ENCODE results near the gene CDH20.

CDH20 gene

DNA sequence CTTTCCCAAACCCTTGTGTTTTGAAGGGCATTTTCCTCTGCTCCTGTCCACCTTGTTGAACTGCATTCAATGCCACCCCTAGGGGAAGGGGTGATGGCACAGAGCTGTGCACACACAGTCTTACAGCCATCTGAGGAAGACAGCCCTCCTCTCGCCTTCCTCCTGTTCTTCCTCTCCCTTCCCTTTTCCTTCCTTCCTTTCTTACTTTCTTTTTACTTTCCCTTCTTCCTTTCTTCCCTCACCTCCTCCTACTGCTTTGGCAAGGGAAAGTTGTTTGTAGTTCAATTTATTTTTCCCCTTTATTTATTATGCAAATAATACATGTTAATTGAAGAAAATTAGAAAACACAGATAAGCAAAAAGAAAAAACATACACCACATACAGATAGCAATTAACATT lies 99.4 kb downstream of the CDH20 start:
- DNase-seq = no peak

DNA sequence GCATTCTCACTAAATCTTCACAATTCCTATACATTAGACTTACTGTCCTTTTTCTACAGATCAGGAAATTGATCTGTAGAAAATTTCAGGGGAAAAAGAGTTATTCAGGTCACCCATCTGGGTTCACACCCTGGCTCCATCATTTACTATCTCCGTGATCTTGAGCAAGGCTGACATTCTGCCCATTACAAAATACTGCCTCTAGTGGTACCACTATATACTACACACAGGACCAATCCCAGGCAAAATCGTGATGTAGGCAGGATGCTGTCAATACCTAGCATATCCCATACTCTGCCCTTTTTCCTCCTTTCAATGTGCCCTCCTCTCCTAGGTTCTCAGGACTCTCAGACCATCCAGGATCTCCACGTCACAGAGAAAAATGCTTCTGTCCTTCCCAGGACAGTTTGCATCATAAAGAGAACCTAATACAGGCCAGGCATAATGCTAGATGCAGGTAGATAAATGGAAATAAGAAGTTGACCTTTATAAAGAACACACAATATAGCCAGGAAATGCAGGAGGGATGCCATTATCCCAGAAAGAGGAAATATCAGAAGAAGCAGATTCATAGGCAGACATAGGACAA lies 101.9 kb downstream of the CDH20 start:
- no peak for DNase-seq

DNA sequence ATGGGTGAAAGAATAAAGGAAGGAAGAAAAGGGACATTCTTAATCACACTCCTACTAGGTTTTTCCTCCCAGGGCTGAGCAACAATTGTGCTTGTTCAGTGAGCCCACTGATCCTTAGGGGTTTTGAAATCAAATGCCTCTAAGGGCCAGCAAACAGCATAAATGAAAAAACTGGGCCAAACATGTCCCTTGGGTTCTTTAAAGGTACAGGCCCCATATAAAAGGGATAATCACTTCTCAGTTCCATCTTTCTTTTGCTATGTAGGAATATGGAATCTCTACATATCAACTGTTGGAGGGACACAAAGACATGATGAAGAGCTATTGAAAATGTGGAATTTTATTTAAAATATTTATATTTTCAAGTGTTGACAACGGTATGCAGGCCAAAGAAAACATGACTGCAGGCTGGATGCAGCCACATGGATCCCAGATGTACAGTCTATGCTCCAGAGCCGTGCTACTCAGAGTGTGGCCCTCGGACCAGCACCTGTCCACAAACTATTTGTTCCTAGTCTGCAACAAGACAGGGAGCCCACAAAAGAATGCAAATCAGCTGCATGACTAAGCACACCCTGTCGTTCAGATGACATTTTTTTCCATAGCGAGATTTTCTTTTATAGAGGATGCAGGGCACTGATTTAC lies 110.0 kb downstream of the CDH20 start:
- no peak for DNase-seq

DNA sequence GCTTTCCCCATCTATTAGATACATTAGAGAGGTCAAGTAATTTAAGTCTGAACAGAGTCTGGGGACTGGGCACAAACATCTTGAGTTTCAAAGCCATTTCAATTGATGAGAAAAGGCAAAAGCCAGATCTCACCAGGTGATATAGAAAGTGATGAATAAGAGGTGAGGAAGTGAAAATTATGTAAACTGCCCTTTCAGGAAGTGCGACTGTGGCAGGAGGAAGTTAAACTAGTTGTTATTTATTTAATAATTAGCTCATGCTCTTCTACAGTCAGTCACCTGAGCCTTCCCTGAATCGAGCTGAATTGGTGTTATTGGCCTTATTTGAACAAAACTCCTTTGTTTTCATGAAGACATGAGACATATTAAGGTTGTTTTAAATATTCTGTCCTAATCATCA lies 115.1 kb downstream of the CDH20 start:
- DNase-seq = no peak

DNA sequence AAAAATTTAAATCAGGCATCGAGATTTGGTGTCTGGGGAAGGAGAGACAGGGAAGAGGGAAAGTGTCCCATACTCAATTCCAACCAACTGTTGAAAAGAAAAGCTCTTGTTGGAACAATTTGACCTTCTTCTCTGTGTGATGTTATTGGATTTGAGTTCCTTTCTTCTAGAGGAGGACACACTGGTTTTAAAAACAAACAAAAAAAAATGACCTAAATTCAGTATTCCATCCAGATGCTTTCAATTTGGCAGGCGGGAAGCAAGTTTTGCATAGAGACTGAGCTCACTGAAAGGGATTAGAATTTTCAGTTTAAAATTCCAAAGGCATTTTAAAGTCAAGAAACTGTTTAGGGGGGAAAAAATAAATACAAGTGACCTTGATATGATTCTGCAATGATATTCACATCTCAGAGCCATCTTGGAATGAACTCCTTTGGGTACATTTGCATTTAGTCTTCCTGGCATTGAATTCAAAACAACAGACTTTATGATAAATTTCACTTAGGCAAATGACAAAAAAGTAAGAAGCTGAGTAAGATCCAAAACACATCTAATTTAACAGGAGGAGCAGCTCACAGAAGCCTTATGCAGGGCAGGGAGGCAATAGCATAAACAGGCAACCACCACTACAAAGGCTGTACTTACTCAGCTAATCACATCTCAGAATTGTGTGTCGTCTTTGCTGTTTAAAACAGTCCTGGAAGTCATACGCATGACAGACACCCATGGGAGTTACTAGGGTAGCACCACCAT lies 126.8 kb downstream of the CDH20 start:
- DNase-seq = no peak

DNA sequence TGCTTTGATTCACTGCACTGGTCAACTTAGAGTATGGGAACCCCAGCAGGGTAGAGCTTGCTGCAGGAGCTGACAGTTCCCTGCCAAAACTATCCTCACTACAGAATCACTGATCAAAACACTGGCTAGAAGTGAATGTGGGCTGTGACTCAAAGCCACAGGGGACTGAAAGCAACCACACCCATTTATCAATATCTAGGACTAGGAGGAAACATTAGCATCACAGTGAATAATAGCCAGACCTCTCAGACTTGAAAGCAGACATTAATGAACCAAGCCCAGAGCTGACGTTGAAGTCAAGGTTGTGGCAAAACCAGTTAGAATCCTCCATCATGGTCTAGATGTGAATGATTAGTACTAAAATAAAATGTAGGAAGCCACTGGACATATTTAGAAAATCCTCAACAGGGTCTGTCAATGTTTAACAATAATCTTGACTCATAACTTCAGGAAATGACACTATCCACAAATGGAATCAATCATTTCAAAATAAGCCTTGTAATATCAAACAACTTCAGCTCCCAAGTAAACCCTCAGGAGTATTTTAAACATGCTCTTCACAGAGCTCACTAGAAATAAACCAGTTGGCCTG lies 131.4 kb downstream of the CDH20 start:
- DNase-seq = no peak

DNA sequence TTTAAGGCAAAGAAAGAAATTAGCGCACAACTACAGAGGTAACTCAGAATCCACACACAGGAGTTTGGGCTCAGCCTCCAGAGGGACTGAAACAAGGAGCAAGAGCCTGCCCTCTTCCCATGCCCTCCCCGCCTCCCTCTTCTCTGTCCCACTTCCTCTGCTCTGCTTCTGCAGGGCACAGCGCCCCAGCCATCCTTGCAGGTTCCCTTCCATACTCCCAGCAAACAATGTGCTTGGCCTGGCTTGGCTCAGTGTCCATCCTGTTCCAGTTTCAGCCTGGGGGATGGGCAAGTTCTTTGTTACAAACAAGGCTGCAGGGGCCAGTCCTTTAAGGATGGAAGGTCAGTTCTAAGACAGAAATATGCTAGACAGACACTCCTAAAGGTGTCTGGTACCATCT lies 133.5 kb downstream of the CDH20 start:
- no peak for DNase-seq

DNA sequence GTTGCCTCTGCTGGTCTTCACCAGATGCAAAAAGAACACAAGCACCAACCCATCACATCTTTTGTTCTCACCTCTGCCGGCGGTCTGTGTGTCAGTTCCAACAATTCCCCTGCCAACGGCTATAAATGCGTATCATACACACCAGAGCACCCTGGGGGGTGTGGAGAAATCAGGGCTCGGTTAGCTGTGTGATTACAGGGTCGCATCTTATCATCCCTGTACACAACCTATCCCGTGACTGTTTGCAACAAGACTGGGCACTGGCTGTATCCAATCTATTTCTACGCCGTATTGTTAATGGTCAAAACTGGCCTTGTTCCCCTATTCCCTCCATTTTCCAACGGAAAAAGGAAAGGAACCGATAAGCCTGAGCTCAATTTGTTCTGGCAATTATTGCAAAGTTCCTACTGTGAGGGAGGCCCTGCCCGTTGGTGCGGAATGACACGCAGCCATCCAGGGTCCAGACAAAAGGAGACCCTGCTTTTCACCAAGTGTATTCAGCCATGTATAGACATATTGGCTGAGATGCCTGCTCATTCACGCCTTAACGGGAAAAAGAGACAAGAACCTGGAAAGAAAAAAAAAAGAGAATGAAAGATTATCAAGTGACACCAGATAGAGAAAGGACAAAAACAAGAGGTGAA lies 136.9 kb downstream of the CDH20 start:
- no peak for DNase-seq

DNA sequence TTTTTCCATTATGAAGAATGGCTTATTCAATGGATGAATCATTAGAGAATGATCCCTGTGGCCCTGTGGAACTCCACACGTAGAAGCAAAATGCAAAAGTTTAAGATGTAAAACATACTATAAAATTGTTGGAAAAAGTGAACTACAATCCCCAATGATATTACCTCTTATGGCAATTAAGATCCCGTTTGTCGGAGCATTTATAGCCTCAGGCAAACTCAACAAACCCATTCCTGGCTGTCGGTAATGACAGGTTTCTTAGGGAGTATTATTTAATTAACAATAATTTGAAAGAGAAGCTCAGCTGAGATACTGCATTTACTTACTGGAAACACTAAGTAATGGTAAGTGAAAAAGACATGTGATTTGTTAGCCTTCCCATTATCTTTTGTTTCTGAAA lies 138.3 kb downstream of the CDH20 start:
- DNase-seq = no peak

DNA sequence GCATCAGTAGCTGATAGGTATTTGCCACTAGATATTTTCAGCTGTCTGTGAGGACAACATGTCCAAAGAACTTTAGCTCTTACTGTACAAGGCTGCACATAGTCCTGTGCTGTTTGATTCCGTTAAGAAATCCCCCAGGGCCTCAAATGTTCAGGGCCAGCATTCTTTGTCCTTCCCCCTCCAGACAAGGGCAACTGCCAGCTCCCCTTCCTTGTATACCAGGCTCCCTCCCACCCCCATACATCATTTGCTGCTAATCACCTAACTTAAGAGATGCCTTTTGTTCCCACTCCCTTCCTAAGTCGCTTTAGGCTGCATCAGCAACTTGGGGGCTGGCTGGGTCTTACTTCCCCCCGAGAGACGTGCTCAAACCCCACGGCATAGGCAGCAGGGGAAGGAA lies 138.7 kb downstream of the CDH20 start:
- DNase-seq = no peak

DNA sequence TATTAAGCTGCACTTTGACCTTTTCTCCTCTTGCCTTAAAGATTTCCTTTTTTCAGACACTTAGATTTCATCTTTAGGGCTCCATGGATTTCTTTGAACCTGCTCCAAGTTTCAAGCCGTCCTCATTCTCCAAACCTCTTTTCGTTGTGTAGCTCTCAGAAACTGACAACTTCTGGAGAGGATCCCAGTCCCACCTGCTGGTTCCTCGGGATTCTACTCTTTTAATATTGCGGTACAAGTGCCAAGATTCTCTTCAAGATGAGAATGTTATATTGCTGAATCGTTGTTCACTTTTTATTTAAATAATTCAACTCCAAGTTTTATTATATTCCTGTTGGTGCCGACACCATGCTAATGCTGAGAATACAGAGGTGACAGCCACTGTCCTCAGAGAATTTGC lies 141.1 kb downstream of the CDH20 start:
- no peak for DNase-seq

DNA sequence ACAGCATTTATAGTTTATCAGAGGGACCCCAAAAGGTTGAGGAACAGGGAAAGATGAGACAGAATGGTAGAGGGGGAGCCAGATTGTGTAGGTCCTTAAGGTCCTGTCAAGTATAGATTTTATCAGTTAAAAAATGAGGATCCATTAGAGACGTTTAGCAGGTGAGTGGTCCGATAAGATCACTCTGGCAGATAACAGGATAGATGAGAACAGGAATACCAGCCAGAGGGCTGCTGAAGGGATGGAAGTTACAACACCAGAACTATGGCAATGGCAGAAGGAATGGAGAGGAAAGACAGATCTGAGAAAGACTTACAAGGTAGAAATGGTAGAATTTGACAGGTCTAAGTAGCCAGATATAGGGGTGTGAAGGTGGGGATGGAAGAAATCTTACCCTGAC lies 141.7 kb downstream of the CDH20 start:
- DNase-seq = no peak

DNA sequence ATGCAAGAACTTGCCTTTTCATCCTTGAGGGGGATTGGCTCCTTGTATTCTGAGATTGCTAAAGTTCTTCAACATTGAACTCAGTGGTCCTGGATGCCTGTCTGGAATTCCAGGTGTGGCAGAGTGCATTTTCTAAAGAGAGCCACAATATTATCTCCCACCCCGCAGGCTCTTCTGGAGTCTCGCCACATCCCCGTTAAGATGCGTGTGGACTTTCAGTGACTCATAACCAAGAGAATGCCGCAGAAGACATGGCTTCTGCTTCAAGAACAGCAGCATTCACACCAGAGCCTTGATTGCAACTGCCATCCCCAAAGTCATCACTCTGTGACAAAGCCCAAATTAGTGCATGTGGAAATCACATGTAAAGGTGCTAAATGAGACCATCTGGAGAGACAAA lies 142.7 kb downstream of the CDH20 start:
- no peak for DNase-seq

DNA sequence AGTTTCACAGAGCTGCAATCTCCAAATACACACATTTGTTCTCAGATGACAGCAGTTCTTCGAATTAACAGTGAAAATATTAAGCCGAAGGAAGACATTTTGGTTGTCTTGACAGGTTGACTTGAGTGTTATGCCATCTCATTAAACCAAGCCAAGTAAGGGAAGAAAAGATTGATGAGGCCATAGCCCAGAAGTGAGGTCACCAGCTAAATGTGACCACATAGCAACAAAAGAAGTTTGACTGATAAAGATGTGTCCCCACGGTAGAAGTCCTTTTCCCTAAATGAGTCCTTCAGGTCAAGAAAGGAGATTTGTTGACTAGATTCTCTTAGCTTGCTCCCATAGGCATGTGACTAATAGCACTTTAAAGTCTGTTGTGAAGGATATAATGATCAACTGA lies 156.1 kb downstream of the CDH20 start:
- DNase-seq = no peak

DNA sequence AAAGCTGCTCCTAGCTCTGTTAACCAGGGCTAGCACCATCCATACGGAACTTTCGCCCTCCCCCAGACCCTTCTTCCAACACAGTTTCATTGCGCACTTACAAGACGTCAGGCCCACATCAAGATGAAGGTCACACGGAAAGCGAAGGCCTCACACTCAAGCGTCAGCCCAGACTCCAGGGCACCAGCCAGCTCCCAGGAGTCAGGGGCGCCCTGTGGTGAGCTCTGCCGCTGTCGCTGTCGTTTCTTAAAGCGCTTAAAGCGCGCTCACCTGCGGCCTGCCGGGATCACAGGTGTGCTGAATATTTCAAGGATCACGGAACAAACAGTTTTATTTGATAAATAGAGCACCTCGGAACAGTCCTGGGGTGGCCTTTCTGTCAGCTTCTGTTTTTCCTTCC lies 163.1 kb downstream of the CDH20 start:
- no peak for DNase-seq

DNA sequence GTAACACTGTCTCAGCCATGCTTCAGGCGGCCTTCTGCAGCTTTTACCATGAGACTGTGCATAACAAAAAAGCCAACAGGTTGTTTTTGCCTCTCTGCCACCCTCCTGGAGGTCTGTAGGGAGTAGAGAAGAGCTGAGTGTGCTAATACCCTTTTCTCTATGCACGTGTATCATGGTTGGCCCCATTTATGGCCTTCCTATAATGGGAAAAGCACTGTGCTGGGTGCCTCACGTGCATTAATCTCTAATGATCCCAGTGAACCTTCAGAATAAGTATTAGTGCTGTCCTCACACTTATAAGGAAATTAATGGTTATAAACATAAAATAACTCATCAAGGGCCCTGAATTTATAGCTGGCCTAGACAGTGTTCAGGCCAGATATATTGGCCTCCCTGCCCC lies 164.2 kb downstream of the CDH20 start:
- no peak for DNase-seq

DNA sequence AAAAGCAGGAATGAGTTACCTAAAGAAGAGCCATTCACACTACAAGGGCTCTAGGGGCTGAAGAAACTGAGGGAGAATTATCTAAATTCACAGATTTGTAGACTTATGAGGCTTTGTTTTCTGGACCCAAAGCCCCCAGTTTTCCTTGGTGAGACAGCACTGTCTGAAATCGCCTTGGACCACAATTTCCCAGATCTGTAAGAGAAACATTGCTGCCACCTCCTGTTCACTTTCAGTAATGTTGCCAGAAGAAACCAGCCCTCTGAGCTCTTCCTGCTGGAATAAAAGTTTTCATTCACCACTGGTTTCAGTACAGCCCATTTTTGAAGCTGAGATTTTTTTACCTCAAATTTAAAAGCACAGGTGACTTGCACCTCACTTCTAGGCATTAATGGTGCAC lies 169.2 kb downstream of the CDH20 start:
- DNase-seq = no peak

DNA sequence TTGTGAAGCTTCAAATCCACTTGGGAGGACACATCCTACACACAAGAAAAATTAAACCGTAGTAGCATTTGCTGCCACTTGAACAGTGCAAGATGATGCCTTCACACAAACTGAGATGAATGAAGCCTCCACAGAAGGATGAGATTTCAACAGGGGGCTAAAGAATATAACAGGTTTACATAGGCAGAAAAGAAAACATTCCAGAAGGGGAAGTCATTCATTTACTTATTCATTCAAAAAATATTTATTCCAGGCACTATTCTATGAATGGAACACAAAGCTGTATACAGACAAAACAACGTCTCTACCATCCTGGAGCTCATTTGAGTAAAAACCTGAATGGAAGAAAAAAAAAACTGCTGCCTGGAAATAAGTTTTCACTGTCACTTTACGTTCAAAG lies 170.5 kb downstream of the CDH20 start:
- no peak for DNase-seq

DNA sequence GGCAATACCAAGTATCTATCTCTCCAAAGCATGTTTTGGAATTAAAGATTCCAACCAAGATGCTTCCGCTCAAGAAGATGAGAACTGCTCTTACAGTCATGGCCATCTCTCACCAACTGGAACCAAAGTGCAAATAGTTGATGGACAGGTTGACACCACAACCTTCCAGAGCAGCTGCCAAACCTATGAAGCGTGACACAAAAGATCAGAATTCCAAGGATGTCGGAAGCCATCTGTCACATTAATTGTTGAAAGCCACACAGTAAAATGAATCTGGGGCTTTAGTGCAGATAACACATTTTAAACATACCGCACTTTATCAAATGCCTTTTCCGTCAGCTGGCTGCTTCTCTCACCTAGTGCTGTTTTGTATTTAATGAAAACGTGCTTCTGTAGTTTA lies 195.7 kb downstream of the CDH20 start:
- DNase-seq = no peak

DNA sequence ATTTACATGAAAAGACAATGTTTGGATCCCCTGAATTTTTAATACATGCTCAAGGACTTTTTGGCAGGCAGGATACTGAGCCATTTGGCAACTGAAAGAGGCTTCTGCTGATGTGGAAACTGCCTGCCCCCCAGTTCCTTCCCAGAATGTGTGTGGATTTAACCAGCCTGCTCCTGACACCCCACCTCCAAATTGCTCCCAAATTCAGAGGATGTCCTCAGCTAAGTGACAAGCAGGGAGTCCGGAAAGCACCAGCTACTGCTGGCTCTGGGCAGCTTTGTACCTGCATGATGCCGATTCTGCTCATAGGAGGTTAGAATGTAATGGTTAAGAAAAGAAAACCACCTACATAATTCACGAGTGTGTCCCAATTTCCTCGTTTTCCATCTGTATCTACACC lies 197.5 kb downstream of the CDH20 start:
- no peak for DNase-seq

DNA sequence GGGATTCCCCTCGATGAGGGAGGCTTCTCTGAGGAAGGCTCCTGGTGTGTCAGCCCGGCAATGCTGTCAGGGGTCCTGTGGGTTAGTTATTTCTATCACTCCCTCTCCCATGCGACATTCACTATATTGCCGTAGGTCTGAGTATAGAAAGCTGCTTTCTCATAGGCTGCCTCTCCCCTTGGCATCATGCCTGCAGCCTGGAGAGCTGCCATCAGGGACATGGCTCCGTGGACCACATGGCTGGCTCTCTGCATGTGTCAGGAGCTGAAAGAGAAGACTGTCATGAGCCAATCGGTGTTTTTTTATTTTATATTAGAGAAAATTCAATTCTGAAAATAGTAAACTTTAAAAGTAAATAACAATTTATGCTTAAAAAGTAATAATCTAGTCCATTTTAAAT lies 198.0 kb downstream of the CDH20 start:
- DNase-seq = no peak

DNA sequence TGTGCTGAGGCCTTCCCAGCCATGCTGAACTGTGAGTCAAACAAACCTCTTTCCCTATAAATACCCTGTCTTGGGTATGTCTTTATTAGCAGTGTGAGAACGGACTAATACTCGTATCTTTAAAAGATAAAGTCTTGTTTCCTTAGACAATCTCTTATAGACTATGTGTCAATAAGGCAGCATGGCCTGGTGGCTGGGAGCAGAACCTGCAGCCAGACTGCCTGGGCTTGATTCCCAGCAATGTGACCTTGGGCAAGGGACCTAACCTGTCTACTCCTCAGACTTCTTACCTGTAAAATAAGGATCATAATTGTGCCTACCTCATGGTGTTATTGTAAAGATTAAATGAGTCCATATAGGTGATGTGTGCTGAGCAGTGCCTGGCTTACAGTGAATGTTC lies 198.7 kb downstream of the CDH20 start:
- DNase-seq = no peak

DNA sequence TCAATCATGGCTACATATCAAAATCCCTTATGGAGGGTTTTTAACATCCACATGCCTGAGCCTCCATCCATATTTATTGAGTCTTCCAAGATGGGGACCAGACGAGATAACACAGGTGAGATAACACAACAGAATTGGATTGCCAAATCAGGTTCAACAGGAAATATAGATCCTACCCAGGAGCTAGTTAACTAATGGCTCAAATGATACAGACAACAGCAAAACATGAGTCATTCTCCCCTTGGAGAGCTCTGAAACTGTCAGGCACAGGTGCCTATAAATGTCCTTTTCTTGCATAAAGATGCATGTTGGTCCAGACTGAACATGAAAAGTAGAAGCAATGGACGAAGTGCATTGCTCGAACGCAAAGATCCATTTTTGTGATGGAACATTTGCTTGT lies 202.2 kb downstream of the CDH20 start:
- DNase-seq = no peak

DNA sequence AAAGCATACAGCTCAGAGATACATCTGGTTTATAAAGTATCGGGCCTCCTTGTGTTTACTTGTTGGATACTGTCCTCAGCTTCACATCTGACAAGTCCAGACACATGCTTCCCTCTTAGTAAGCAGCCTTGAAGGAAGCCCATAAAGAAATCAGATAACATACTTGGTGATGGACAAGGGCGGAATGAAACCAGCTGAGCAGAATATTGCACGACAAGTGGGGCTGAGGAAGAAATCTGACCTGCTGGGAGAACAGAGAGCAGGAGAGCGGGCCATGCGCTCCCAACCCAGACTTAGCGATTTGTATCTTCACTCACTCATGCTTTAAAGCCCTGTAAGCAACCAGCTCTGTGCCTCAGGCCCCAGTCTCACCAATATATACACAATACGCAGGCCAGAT lies 208.4 kb downstream of the CDH20 start:
- DNase-seq = no peak
